ENCODE data around the gene METRNL. TPM values are rescaled to one million over a fixed set of nuclear protein-coding genes. Genes with fewer than 3 reads are reported as not detected.

Gene METRNL
- total RNA-seq, 1 donor from 2014 or later, result 59.8 TPM

DNA sequence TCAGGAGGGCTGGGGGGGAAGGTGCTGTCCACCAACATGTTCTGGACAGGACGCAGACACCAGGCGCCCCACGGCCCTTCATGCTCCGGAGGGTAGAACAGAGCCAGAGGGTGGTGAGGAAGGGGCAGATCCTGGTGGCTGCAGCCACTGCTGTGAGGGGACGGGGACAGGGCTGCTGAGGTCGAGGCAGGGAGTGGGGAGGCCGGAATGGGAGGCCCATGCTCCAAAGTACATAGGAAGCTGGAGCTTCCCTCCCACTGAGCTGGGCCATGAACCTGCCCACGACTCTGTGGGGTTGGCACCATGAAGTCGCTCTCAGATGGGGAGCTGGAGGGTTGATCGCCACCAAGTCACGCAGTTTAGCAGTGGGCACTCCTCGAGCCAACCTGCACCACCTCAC is 8.0 kb upstream of the METRNL start:
- Histone ChIP-seq H3K4me1 (peaks cover 5% of the 10 kb centered on the region), H3K27me3 (ENCODE audit: low read depth) (no peaks in the 10 kb centered on the region), H3K36me3 (no peaks in the 10 kb centered on the region), H3K9me3 (no peaks in the 10 kb centered on the region), H3K4me3 (no peak overlapping the region), H3K27ac (no peak overlapping the region)
- DNase-seq (no peak), ATAC-seq (no peak)
- intact Hi-C loops (cut with DNase I), result no loop called here
- TF ChIP-seq CTCF (IDR thresholded peaks at IDR 0.05), result no peak

DNA sequence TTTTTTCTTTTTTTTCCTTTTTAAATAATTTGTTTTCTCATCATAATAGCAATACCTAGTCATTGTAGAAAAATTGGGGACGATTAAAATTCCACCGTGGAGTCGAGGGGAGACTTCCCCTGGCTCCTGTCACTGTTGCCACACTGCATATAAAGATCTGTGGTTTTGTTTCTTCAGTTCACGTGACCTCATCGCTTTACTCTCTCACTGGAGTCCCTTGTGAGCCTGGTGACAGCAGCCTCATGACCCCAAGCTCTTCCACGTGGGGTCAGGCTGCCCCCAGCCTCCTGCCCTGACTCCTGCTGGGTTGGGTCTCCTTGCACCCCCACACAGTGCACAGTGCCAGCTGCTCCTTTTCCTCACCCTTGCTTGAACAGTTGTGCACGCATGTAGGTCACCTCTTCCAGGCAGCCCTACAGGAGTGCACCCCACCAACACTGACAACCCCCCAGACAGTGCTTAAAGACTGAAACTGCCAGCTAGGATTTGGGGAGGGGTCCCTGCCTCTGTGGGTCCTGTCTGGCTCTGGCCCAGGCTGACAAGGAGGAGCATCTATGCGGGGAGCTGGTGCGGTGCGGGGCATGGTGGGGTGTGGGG is 7.3 kb upstream of the METRNL start:
- Histone ChIP-seq H3K9me3 (no peaks in the 10 kb centered on the region), H3K27ac (no peak overlapping the region), H3K4me3 (no peak overlapping the region), H3K4me1 (peaks cover 5% of the 10 kb centered on the region), H3K27me3 (ENCODE audit: low read depth) (no peaks in the 10 kb centered on the region), H3K36me3 (no peaks in the 10 kb centered on the region)
- no peak for TF ChIP-seq CTCF (IDR thresholded peaks at IDR 0.05)
- ATAC-seq (no peak), DNase-seq (no peak)
- intact Hi-C loops (cut with DNase I), result no loop called here

DNA sequence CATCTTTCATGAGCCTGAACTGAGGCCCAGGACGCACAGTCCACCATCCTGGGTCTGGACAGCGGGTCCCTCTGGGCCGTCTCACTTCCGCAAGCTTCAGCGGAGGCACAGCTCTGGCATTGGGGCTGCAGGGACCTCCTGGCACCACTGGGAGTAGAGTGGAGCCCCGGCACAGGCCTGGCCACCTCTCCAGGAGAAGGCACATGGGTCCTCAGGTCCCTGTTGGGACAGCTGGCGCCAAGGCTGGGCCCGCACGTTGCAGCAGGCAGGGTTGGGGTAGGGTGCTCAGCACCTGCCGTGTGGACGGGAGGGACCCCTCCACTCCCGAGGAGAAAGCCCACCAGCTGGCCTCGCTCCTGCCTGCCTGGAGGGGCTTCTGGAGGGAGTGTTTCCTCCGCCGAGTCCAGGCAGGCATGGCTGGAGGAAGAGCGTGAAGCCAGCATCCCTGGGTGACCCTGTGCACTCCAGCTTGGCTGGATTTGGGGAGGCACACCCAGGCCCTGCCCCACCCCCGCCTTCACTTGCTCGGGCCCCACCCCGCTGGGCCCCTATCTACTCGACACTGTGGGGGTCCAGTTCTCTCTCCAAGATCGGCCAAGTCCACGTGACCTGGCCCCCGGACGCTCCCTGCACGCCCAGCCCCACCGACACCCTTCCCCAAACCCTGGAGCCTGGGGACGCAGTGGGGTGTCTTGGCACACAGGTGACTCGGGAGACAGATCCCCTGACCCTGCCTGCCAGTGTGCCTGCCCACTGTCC is 6.6 kb upstream of the METRNL start:
- no peak for DNase-seq
- Histone ChIP-seq H3K4me1 (peaks cover 5% of the 10 kb centered on the region), H3K27ac (no peak overlapping the region), H3K36me3 (no peaks in the 10 kb centered on the region), H3K4me3 (no peak overlapping the region), H3K27me3 (ENCODE audit: low read depth) (no peaks in the 10 kb centered on the region), H3K9me3 (no peaks in the 10 kb centered on the region)
- intact Hi-C loops (cut with DNase I), result no loop called here
- no peak for ATAC-seq
- no peak for TF ChIP-seq CTCF (IDR thresholded peaks at IDR 0.05)

DNA sequence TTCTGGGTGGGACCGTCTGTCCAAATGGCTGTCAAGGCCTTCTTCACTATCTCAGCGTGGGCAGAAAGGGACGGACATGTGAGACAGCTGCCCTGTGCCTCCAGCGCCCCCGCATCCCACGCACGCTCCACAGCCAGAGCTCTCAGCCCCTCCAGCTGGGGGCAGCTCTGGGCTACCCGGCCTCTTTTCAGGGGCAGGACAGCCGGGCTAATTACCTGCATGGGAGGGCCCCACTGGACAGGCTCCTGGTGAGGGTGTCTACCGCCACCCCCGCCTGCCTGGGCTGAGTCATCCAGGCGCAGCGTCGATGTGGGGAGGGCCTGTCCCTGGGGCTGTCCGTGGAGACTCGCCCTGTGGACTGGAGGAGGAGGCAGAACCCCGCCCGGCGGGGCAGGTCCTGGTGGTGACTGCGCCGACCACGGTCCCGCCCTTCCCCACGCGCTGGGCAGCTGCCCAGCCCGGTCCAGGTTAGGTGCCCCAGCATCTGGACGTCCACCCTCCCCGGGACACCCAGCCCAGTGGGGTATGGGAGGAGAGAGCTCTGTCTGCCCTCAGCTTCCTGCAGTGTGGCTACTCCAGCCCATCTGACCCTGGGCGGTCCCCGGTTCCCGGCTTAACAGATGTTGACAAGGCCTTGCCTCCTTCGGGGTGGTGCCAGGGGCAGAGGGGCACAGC is 5.9 kb upstream of the METRNL start:
- Histone ChIP-seq H3K27ac (no peak overlapping the region), H3K27me3 (ENCODE audit: low read depth) (no peaks in the 10 kb centered on the region), H3K4me1 (peaks cover 10% of the 10 kb centered on the region), H3K36me3 (no peaks in the 10 kb centered on the region), H3K9me3 (no peaks in the 10 kb centered on the region), H3K4me3 (no peak overlapping the region)
- TF ChIP-seq CTCF (IDR thresholded peaks at IDR 0.05), result no peak
- intact Hi-C loops (cut with DNase I), result no loop called here
- DNase-seq (peak; percentile 75), ATAC-seq (peak; percentile 40 to 73)

- Histone ChIP-seq H3K36me3 (no peaks in the 10 kb centered on the region), H3K27ac (no peak overlapping the region), H3K27me3 (ENCODE audit: low read depth) (no peaks in the 10 kb centered on the region), H3K9me3 (no peaks in the 10 kb centered on the region), H3K4me1 (peaks cover 12% of the 10 kb centered on the region), H3K4me3 (no peak overlapping the region)
- DNase-seq (no peak), ATAC-seq (no peak)
- TF ChIP-seq CTCF (IDR thresholded peaks at IDR 0.05), result no peak
- intact Hi-C loops (cut with DNase I), result no loop called here
These were observed 4.8 kb upstream of the METRNL start for GRCh38 chr17:83074486-83075223.

All from lower lobe of right lung (tissue), 2 donors.